Psoas muscle (tissue), 8 donors: Measurements from ENCODE around the gene CERS5. TPM values are rescaled to one million over a fixed set of nuclear protein-coding genes. Genes with fewer than 3 reads are reported as not detected.

Source experiments
- ATAC-seq, 4 donors: fragments of 200-7000 bp; cut with Tn5 transposase; one replicate each; pipeline ENCODE4 v1.9.1; 2020; ENCODE audit warnings: moderate library complexity in 3 of 4, mild to moderate bottlenecking in 2 of 4
- DNase-seq, 2 donors: peaks; one replicate each; pipeline ENCODE4 v3.0.0-alpha.2; 2020
- H3K27ac ChIP-seq: fragments of 200-600 bp; one replicate; pipeline ENCODE4 v1.8.0; 2022
- H3K27me3 ChIP-seq, 3 donors: fragments of 200-600 bp in 1 of 3; one replicate each; pipeline versions ENCODE4 v1.6.1 to v1.8.0; 2013 to 2022; ENCODE audit warnings: low read length in 2 of 3, mild to moderate bottlenecking in 2 of 3, moderate library complexity in 1 of 3; ENCODE audit not compliant: insufficient read depth in 3 of 3
- H3K36me3 ChIP-seq, 2 donors: fragments of 200-600 bp in 1 of 2; one replicate each; pipeline versions ENCODE4 v1.6.1 to v1.8.0; 2013 to 2022; ENCODE audit warnings: low read depth in 1 of 2, mild to moderate bottlenecking in 1 of 2, moderate library complexity in 1 of 2; ENCODE audit not compliant: insufficient read depth in 1 of 2
- H3K4me1 ChIP-seq: fragments of 200-600 bp; one replicate; pipeline ENCODE4 v1.8.0; 2022
- H3K4me3 ChIP-seq: fragments of 200-600 bp; one replicate; pipeline ENCODE4 v1.8.0; 2022; ENCODE audit warnings: mild to moderate bottlenecking
- H3K9me3 ChIP-seq: fragments of 200-600 bp; one replicate; pipeline ENCODE4 v1.8.0; 2022
- CTCF ChIP-seq: fragments of 200-600 bp; IDR thresholded peaks from one replicate; pipeline ENCODE4 v1.8.0; 2022; ENCODE audit warnings: antibody characterized with exemption
- WGBS, 3 donors: extraction: QIAGEN DNeasy Blood & Tissue Kit; methylation state at CpG; one replicate each; pipeline versions ENCODE4 v1.1.6 to v1.1.7; 2013; 5-methylcytosine and 5-hydroxymethylcytosine counted together
- intact Hi-C, 2 donors: fragments of 100-400 bp; cut with DNase I; formaldehyde crosslinking; loops; one replicate each; pipeline versions ENCODE4 v1.11.0 to v1.14.2; 2022
- polyA plus RNA-seq, 3 donors: library from polyadenylated mRNA; stranded (reverse); fragments of 200-250 nt; gene quantifications; one replicate each; pipeline ENCODE4 v1.2.3, GENCODE V29; 2013
- total RNA-seq, 4 donors: library from RNA; stranded (reverse); fragmentation: NEBNext Ultra II Directional in 2 of 4; extraction: Animal tissue kit (Norgen Biotek cat#: 25700) in 2 of 4; gene quantifications; one replicate each; pipeline versions ENCODE4 v1.2.1 to v1.2.4, GENCODE V29; 2021 to 2023
- donor health status: healthy with polysubstance abuse.
- donor health status: DM: no; HTN: no; CAD: no; lungs with moderate emphysema.
- donor health status: Bipolar disorder and iron deficiency.
- donor health status: healthy.
- donor health status: DM: yes; HTN: yes; CAD: no.
- donor health status: DM: no; HTN: no; CAD: no.
- donor health status: DM: no; HTN: no; CAD: no.
- donor health status: DM: yes; HTN: yes; CAD: no.

CERS5 gene
- total and polyA plus RNA-seq, 7 donors = 5.2 to 10.7 (median 7.2) TPM

GRCh38 chr12:50123203-50123602, 44.0 kb downstream of the CERS5 start:
- no peak overlapping the region for H3K4me3 ChIP-seq
- H3K4me1 ChIP-seq = no peaks in the 10 kb centered on the region
- TF ChIP-seq CTCF = no peak
- no peak for ATAC-seq
- H3K9me3 ChIP-seq = no peaks in the 10 kb centered on the region
- peaks cover 0 to 79% of the 10 kb centered on the region in 2 donors for H3K36me3 ChIP-seq
- H3K27ac ChIP-seq = no peak overlapping the region
- no peaks in the 10 kb centered on the region for H3K27me3 ChIP-seq
- intact Hi-C loops = no loop called here
- DNase-seq = no peak
- WGBS, 3 donors = 57 to 76% (median 60%) methylated on average over 2 of the region's 2 CpGs

GRCh38 chr12:50121641-50122040, 45.5 kb downstream of the CERS5 start:
- H3K4me3 ChIP-seq = no peak overlapping the region
- no peaks in the 10 kb centered on the region for H3K27me3 ChIP-seq
- no peak for DNase-seq
- no peak for TF ChIP-seq CTCF
- 79 to 97% (median 95%) methylated on average over 5 of the region's 5 CpGs for WGBS, 3 donors
- H3K27ac ChIP-seq = no peak overlapping the region
- intact Hi-C loops = no loop called here
- peaks cover 0 to 67% of the 10 kb centered on the region in 2 donors for H3K36me3 ChIP-seq
- no peak for ATAC-seq
- no peaks in the 10 kb centered on the region for H3K9me3 ChIP-seq
- H3K4me1 ChIP-seq = peaks cover 11% of the 10 kb centered on the region

- 76 to 90% (median 80%) methylated on average over 3 of the region's 3 CpGs for WGBS, 3 donors
- Histone ChIP-seq H3K4me1 (peaks cover 18% of the 10 kb centered on the region), H3K36me3 (peaks cover 0 to 64% of the 10 kb centered on the region in 2 donors), H3K27ac (no peak overlapping the region), H3K27me3 (no peaks in the 10 kb centered on the region), H3K4me3 (no peak overlapping the region), H3K9me3 (no peaks in the 10 kb centered on the region)
- no peak for ATAC-seq
- no peak for DNase-seq
- no peak for TF ChIP-seq CTCF
- intact Hi-C loops = no loop called here
Observed at GRCh38 chr12:50120953-50121352, 46.2 kb downstream of the CERS5 start.

- no peak for DNase-seq
- no peak overlapping the region for H3K27ac ChIP-seq
- ATAC-seq = peak in 1 of 4 donors; percentile 23
- no peak overlapping the region for H3K4me3 ChIP-seq
- H3K9me3 ChIP-seq = no peaks in the 10 kb centered on the region
- H3K36me3 ChIP-seq = peaks cover 0 to 61% of the 10 kb centered on the region in 2 donors
- no peak for TF ChIP-seq CTCF
- no peaks in the 10 kb centered on the region for H3K27me3 ChIP-seq
- intact Hi-C loops = no loop called here
- 57 to 79% (median 65%) methylated on average over 3 of the region's 3 CpGs for WGBS, 3 donors
- H3K4me1 ChIP-seq = peaks cover 19% of the 10 kb centered on the region
Observed at GRCh38 chr12:50120521-50120920, 46.6 kb downstream of the CERS5 start.

- Histone ChIP-seq H3K4me3 (no peak overlapping the region), H3K27me3 (no peaks in the 10 kb centered on the region), H3K9me3 (no peaks in the 10 kb centered on the region), H3K4me1 (peaks cover 24% of the 10 kb centered on the region), H3K36me3 (peaks cover 0 to 63% of the 10 kb centered on the region in 2 donors), H3K27ac (no peak overlapping the region)
- ATAC-seq = peak in 1 of 4 donors; percentile 14
- 95 to 100% (median 99%) methylated on average over 2 of the region's 2 CpGs for WGBS, 3 donors
- TF ChIP-seq CTCF = no peak
- intact Hi-C loops = no loop called here
- DNase-seq = no peak
Observed at GRCh38 chr12:50119387-50119786, 47.8 kb downstream of the CERS5 start.
